Stimulated activated naive CD4-positive, alpha-beta T cell treated with Interleukin-2 at 50 U/mL for 16 hours (primary cell): ENCODE results near the gene PYGM.
A peak's percentile ranks its signal among the peaks of the same experiment; 100 is the strongest.

Experiments used
- DNase-seq: peaks from one replicate; lab custom pipeline; 2025; lab: John Stamatoyannopoulos, UW

The PYGM gene

GRCh38 chr11:64759722-64760719, at the start of gene PYGM:
Gene PYGM (minus strand): TSS chr11:64759974. CDS start chr11:64759898, 76 bp downstream.
- no peak for DNase-seq

- DNase-seq, result no peak
Observed at GRCh38 chr11:64805481-64805880, 45.7 kb upstream of the PYGM start.

GRCh38 chr11:64804346-64805210, 44.8 kb upstream of the PYGM start:
- DNase-seq, result no peak

GRCh38 chr11:64803846-64804345, 44.1 kb upstream of the PYGM start:
- DNase-seq, result no peak

GRCh38 chr11:64803158-64803845, 43.5 kb upstream of the PYGM start, which contains the start of gene MAP4K2:
Gene MAP4K2 (minus strand): TSS chr11:64803214. CDS start chr11:64803149, 65 bp downstream.
- DNase-seq, result peak; percentile 80

- DNase-seq, result peak; percentile 59
Observed at GRCh38 chr11:64802370-64803157, 42.8 kb upstream of the PYGM start.

- DNase-seq, result no peak
Observed at GRCh38 chr11:64801561-64802369, 42.0 kb upstream of the PYGM start.

GRCh38 chr11:64801158-64801464, 41.3 kb upstream of the PYGM start:
- no peak for DNase-seq

- DNase-seq, result no peak
Observed at GRCh38 chr11:64800303-64801157, 40.8 kb upstream of the PYGM start.

- no peak for DNase-seq
Observed at GRCh38 chr11:64799623-64800302, 40.0 kb upstream of the PYGM start.

GRCh38 chr11:64799256-64799622, 39.5 kb upstream of the PYGM start:
- DNase-seq, result no peak

- no peak for DNase-seq
Observed at GRCh38 chr11:64796757-64797541, 37.2 kb upstream of the PYGM start.

- DNase-seq, result no peak
Observed at GRCh38 chr11:64796047-64796756, 36.4 kb upstream of the PYGM start.

GRCh38 chr11:64794526-64794925, 34.8 kb upstream of the PYGM start:
- no peak for DNase-seq

- no peak for DNase-seq
Observed at GRCh38 chr11:64793271-64794160, 33.7 kb upstream of the PYGM start.

GRCh38 chr11:64792482-64792881, 32.7 kb upstream of the PYGM start:
- no peak for DNase-seq
